MM.1S (cell line): Measurements from ENCODE around the gene DDC.

Source experiments
- EZH2 ChIP-seq: fragments of 300-600 bp; sonication (generic); optimal IDR thresholded peaks from 2 replicates; pipeline ENCODE3; 2017; ENCODE audit warnings: low read depth, mild to moderate bottlenecking, antibody characterized with exemption, low read length, mixed read lengths
- EZH2phosphoT487 ChIP-seq: fragments of 300-600 bp; sonication (generic); IDR thresholded peaks from 2 replicates; pipeline ENCODE4 v1.6.1; 2018; ENCODE audit warnings: antibody characterized with exemption, low read length
- TF ChIP-seq, protein P1 (sequence below): fragments of 300-600 bp; sonication (generic); IDR thresholded peaks from 2 replicates; pipeline ENCODE4 v1.5.1; 2016; ENCODE audit warnings: antibody characterized with exemption, low read length, mixed read lengths

DNA sequence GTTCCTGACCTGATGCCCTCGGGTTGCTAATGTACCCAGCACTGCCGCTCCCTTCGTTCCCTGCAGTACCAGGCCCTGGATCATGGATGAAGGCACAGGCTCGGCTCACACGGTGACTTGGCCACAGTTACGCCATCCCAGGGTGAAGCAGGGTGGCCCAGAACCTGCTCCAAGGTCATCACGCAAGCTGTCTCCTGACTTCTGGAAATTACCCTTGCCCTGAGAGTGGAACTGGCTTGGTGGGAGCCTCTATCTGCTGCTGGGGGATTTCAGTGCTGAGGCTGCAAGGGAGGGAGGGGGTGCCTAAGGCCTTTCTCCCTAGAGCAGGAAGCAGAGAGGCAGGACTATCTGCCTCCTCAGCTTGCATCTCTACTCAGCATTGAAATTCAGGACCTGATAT is 151.6 kb downstream of the DDC start:
- TF ChIP-seq, protein P1, sequence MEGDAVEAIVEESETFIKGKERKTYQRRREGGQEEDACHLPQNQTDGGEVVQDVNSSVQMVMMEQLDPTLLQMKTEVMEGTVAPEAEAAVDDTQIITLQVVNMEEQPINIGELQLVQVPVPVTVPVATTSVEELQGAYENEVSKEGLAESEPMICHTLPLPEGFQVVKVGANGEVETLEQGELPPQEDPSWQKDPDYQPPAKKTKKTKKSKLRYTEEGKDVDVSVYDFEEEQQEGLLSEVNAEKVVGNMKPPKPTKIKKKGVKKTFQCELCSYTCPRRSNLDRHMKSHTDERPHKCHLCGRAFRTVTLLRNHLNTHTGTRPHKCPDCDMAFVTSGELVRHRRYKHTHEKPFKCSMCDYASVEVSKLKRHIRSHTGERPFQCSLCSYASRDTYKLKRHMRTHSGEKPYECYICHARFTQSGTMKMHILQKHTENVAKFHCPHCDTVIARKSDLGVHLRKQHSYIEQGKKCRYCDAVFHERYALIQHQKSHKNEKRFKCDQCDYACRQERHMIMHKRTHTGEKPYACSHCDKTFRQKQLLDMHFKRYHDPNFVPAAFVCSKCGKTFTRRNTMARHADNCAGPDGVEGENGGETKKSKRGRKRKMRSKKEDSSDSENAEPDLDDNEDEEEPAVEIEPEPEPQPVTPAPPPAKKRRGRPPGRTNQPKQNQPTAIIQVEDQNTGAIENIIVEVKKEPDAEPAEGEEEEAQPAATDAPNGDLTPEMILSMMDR, result no peak
- TF ChIP-seq EZH2 (no peak), EZH2phosphoT487 (no peak)
